Keratinocyte (primary cell): ENCODE data around the gene PSD2.

ENCODE experiments used
- EZH2 ChIP-seq: IDR thresholded peaks from one replicate; pipeline ENCODE4 v1.6.1; 2012; ENCODE audit warnings: inconsistent platforms, mild to moderate bottlenecking, low read length, moderate library complexity
- TF ChIP-seq, protein P1 (sequence below), 3 experiments: IDR thresholded peaks in 1 of 3; conservative IDR thresholded peaks in 1 of 3; optimal IDR thresholded peaks in 1 of 3; 2 replicates in 2 of 3; 3 replicates in 1 of 3; pipeline versions ENCODE3 to v1.5.1; 2011; ENCODE audit warnings: low read length in 3 of 3, mild to moderate bottlenecking in 3 of 3, moderate library complexity in 2 of 3, control low read depth in 1 of 3, inconsistent platforms in 1 of 3; ENCODE audit not compliant: insufficient read depth in 2 of 3; ENCODE audit errors: extremely low read depth in 1 of 3

DNA sequence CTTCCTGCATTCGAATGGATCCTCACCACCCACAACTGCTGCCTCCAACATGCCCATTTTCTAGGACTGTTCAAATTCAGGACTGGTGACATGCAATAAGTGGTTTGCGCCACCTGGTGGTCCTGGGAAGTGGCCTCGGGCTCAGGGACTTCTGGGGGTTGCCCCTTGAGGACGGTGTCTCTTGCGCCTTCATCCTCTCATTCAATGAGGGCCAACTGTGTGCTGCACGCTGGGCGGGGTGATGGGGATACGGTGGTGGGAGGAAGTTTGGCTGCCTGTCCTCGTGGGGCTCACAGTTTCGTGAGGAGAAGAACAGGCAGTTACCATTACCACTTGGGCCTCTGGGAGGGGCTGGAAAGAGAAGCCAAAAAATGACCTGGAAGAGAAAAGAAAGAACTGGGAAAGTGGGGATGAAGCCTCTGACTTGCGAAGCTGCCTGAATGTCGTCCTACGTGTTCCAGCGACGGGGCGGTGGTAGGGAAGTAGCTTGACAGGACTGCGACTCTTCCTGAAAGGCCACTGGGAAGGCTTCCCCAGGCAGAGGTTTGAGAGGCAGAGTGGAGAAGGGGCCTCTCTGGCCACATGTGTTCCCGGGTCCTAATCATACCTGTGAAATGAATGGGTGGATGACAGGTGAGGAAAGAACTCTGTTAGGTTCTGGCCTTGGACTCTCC is 49.0 kb downstream of the PSD2 start:
- TF ChIP-seq EZH2: no peak
- TF ChIP-seq, protein P1, sequence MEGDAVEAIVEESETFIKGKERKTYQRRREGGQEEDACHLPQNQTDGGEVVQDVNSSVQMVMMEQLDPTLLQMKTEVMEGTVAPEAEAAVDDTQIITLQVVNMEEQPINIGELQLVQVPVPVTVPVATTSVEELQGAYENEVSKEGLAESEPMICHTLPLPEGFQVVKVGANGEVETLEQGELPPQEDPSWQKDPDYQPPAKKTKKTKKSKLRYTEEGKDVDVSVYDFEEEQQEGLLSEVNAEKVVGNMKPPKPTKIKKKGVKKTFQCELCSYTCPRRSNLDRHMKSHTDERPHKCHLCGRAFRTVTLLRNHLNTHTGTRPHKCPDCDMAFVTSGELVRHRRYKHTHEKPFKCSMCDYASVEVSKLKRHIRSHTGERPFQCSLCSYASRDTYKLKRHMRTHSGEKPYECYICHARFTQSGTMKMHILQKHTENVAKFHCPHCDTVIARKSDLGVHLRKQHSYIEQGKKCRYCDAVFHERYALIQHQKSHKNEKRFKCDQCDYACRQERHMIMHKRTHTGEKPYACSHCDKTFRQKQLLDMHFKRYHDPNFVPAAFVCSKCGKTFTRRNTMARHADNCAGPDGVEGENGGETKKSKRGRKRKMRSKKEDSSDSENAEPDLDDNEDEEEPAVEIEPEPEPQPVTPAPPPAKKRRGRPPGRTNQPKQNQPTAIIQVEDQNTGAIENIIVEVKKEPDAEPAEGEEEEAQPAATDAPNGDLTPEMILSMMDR (optimal IDR thresholded peaks at IDR 0.05 in 1 of 3, IDR thresholded peaks at IDR 0.05 in 1 of 3, conservative IDR thresholded peaks at IDR 0.05 in 1 of 3; ENCODE audit: extremely low read depth in 1 of 3, insufficient read depth in 2 of 3, low read length in 3 of 3): peak; percentile 57 to 75 (median 65)
